ENCODE measurements around the gene SH2D3A.

GRCh38 chr19:6767081-6767356 is 216 bp downstream of the SH2D3A start:
- TF ChIP-seq CTCF (IDR thresholded peaks at IDR 0.05) = no peak
- TF ChIP-seq USF2 (CRISPR knock-in tag; IDR thresholded peaks at IDR 0.05) = no peak
- TF ChIP-seq ATF3 (CRISPR knock-in tag; conservative IDR thresholded peaks at IDR 0.05) = no peak
- no peak for TF ChIP-seq CREM (CRISPR knock-in tag; IDR thresholded peaks at IDR 0.05)
- no peak for TF ChIP-seq JAZF1 (CRISPR knock-in tag; IDR thresholded peaks at IDR 0.05)
- no peak for TF ChIP-seq ZMAT4 (CRISPR knock-in tag; IDR thresholded peaks at IDR 0.05)
- no peak for TF ChIP-seq JUN (CRISPR knock-in tag; IDR thresholded peaks at IDR 0.05)
- TF ChIP-seq ZNF317 (CRISPR knock-in tag; IDR thresholded peaks at IDR 0.05; ENCODE audit: borderline replicate concordance, low read depth) = no peak
- no peak for TF ChIP-seq NR1H2 (CRISPR knock-in tag; IDR thresholded peaks at IDR 0.05)
